Naive thymus-derived CD4-positive, alpha-beta T cell (primary cell): ENCODE measurements around the gene MRPL23. TPM values are rescaled to one million over a fixed set of nuclear protein-coding genes. Genes with fewer than 3 reads are reported as not detected.
A peak's percentile ranks its signal among the peaks of the same experiment; 100 is the strongest.

Source experiments
- ATAC-seq: fragments of 150-1000 bp; cut with Tn5 transposase; 2 replicates; pipeline ENCODE4 v1.10.0; 2021; ENCODE audit warnings: mild to moderate bottlenecking, moderate library complexity
- CTCF ChIA-PET: fragments of 350-600 bp; sonication (Branson Sonifier 250); formaldehyde crosslinking; loops from one replicate; lab custom pipeline; 2021; ENCODE audit warnings: antibody characterized with exemption; lab: Charles Lee
- POLR2A ChIA-PET: fragments of 350-600 bp; sonication (Branson Sonifier 250); formaldehyde crosslinking; loops from one replicate; lab custom pipeline; 2021; ENCODE audit warnings: antibody characterized with exemption, inconsistent platforms; lab: Charles Lee
- DNase-seq, 9 donors: peaks; one replicate each; pipeline versions ENCODE4 v3.0.0 to v3.0.0-alpha.2; 2020 to 2022; ENCODE audit warnings: mixed read lengths in 1 of 9
- H3K27ac ChIP-seq: one replicate; pipeline ENCODE4 v1.7.0; 2013; ENCODE audit warnings: mild to moderate bottlenecking, low read depth, low read length, moderate library complexity
- H3K27me3 ChIP-seq, 2 donors: one replicate each; pipeline ENCODE4 v1.7.0; 2013; ENCODE audit warnings: low read length in 2 of 2, mild to moderate bottlenecking in 2 of 2, moderate library complexity in 2 of 2; ENCODE audit not compliant: control insufficient read depth in 2 of 2, insufficient read depth in 2 of 2
- H3K36me3 ChIP-seq, 3 experiments: 1 replicate in 2 of 3; 2 replicates in 1 of 3; pipeline ENCODE4 v1.7.0; 2013; ENCODE audit warnings: low read length in 3 of 3, mild to moderate bottlenecking in 3 of 3, moderate library complexity in 1 of 3; ENCODE audit not compliant: insufficient read depth in 3 of 3, control insufficient read depth in 2 of 3
- H3K4me1 ChIP-seq, 2 donors: one replicate each; pipeline ENCODE4 v1.7.0; 2013; ENCODE audit warnings: low read length in 2 of 2, mild to moderate bottlenecking in 2 of 2, moderate library complexity in 1 of 2; ENCODE audit not compliant: control insufficient read depth in 2 of 2, insufficient read depth in 2 of 2
- H3K4me3 ChIP-seq: 2 replicates; pipeline ENCODE4 v1.7.0; 2013; ENCODE audit warnings: mild to moderate bottlenecking, low read length
- H3K9me3 ChIP-seq, 3 experiments: 1 replicate in 2 of 3; 2 replicates in 1 of 3; pipeline ENCODE4 v1.7.0; 2013; ENCODE audit warnings: low read length in 3 of 3; ENCODE audit not compliant: control insufficient read depth in 2 of 3
- H3K27ac Mint-ChIP-seq, 9 donors: one replicate each; pipeline ENCODE4 v1.8.0; 2020 to 2022; ENCODE audit warnings: mixed read lengths in 9 of 9, mild to moderate bottlenecking in 8 of 9, moderate library complexity in 5 of 9, inconsistent platforms in 2 of 9
- H3K27me3 Mint-ChIP-seq, 5 donors: one replicate each; pipeline ENCODE4 v1.8.0; 2021 to 2022; ENCODE audit warnings: mixed read lengths in 5 of 5, mild to moderate bottlenecking in 1 of 5
- H3K36me3 Mint-ChIP-seq, 5 donors: one replicate each; pipeline ENCODE4 v1.8.0; 2020 to 2022; ENCODE audit warnings: mixed read lengths in 5 of 5, mild to moderate bottlenecking in 3 of 5, inconsistent platforms in 1 of 5
- H3K4me1 Mint-ChIP-seq, 7 donors: one replicate each; pipeline ENCODE4 v1.8.0; 2020 to 2022; ENCODE audit warnings: mixed read lengths in 7 of 7, mild to moderate bottlenecking in 3 of 7, inconsistent platforms in 1 of 7
- H3K4me3 Mint-ChIP-seq, 10 donors: one replicate each; pipeline ENCODE4 v1.8.0; 2020 to 2022; ENCODE audit warnings: mild to moderate bottlenecking in 10 of 10, mixed read lengths in 10 of 10, moderate library complexity in 6 of 10, inconsistent platforms in 2 of 10
- H3K9me3 Mint-ChIP-seq, 11 donors: one replicate each; pipeline ENCODE4 v1.8.0; 2020 to 2022; ENCODE audit warnings: mixed read lengths in 11 of 11, mild to moderate bottlenecking in 4 of 11, inconsistent platforms in 1 of 11, moderate library complexity in 1 of 11
- intact Hi-C, 2 donors: fragments of 100-400 bp; cut with micrococcal nuclease; formaldehyde crosslinking; loops; one replicate each; pipeline ENCODE4 v1.15.1; 2023
- polyA plus RNA-seq, 2 donors: library from polyadenylated mRNA; unstranded; fragments of 300-500 nt; fragmentation: Illumina TruSeq; gene quantifications; one replicate each; pipeline ENCODE4 v1.2.3, GENCODE V29; 2021
- total RNA-seq, 6 experiments: library from RNA in 5 of 6; stranded (reverse) in 5 of 6; gene quantifications; 1 replicate in 5 of 6; 2 replicates in 1 of 6; pipeline ENCODE4 v1.2.3 and lab custom pipeline; 2021 to 2026

Gene MRPL23
- total and polyA plus RNA-seq, 7 experiments from 2014 or later: 11.3 to 54.8 (median 46.9) TPM

GRCh38 chr11:1998290-1998689 is 51.2 kb downstream of the MRPL23 start:
- DNase-seq (no peak), ATAC-seq (peak; percentile 47)
- Histone ChIP-seq H3K9me3 (no peaks in the 10 kb centered on the region), H3K4me3 (no peak overlapping the region), H3K27ac (no peak overlapping the region), H3K4me1 (no peaks in the 10 kb centered on the region), H3K36me3 (no peaks in the 10 kb centered on the region), H3K27me3 (no peaks in the 10 kb centered on the region)
- ChIA-PET CTCF (interaction anchor here (1.3 kb wide), 1 partner anchor 304 kb away, joined by 4 read pairs; no protein-coding TSS in a partner anchor), POLR2A (no interaction called here)
- intact Hi-C loops: no loop called here
- no peak overlapping the region for H3K27ac Mint-ChIP-seq
- no peaks in the 10 kb centered on the region for H3K36me3 Mint-ChIP-seq
- H3K4me1 Mint-ChIP-seq: no peaks in the 10 kb centered on the region
- H3K4me3 Mint-ChIP-seq: no peak overlapping the region
- H3K9me3 Mint-ChIP-seq: no peaks in the 10 kb centered on the region
- H3K27me3 Mint-ChIP-seq: no peaks in the 10 kb centered on the region

GRCh38 chr11:1998861-1999260 is 51.7 kb downstream of the MRPL23 start:
- Mint-ChIP-seq H3K9me3 (no peaks in the 10 kb centered on the region), H3K27ac (no peak overlapping the region), H3K4me1 (no peaks in the 10 kb centered on the region), H3K36me3 (no peaks in the 10 kb centered on the region), H3K27me3 (no peaks in the 10 kb centered on the region), H3K4me3 (no peak overlapping the region)
- ATAC-seq (no peak), DNase-seq (no peak)
- Histone ChIP-seq H3K27ac (no peak overlapping the region), H3K36me3 (no peaks in the 10 kb centered on the region), H3K4me1 (no peaks in the 10 kb centered on the region), H3K9me3 (no peaks in the 10 kb centered on the region), H3K4me3 (no peak overlapping the region), H3K27me3 (no peaks in the 10 kb centered on the region)
- ChIA-PET POLR2A (no interaction called here), CTCF (interaction anchor here (0.7 to 4.1 kb wide), 4 partner anchors 17 to 306 kb away, joined by 4 to 58 read pairs (median 5); no protein-coding TSS in a partner anchor)
- intact Hi-C loops: no loop called here

- Histone ChIP-seq H3K27me3 (no peaks in the 10 kb centered on the region), H3K36me3 (no peaks in the 10 kb centered on the region), H3K9me3 (no peaks in the 10 kb centered on the region), H3K4me1 (no peaks in the 10 kb centered on the region), H3K27ac (no peak overlapping the region), H3K4me3 (no peak overlapping the region)
- ATAC-seq: peak; percentile 64
- no peak for DNase-seq
- Mint-ChIP-seq H3K27ac (no peak overlapping the region), H3K9me3 (no peaks in the 10 kb centered on the region), H3K36me3 (no peaks in the 10 kb centered on the region), H3K27me3 (no peaks in the 10 kb centered on the region), H3K4me1 (no peaks in the 10 kb centered on the region), H3K4me3 (no peak overlapping the region)
- CTCF ChIA-PET: interaction anchor here (0.5 to 4.1 kb wide), 13 partner anchors 60 to 350 kb away, joined by 3 to 58 read pairs (median 3); partner anchors contain the start of gene SYT8
- intact Hi-C loops: no loop called here
- POLR2A ChIA-PET: no interaction called here
Observed at GRCh38 chr11:2002042-2002776, 55.1 kb downstream of the MRPL23 start.

- Mint-ChIP-seq H3K9me3 (no peaks in the 10 kb centered on the region), H3K4me1 (no peaks in the 10 kb centered on the region), H3K36me3 (no peaks in the 10 kb centered on the region), H3K27me3 (no peaks in the 10 kb centered on the region), H3K4me3 (no peak overlapping the region), H3K27ac (no peak overlapping the region)
- no peaks in the 10 kb centered on the region for H3K4me1 ChIP-seq
- no peaks in the 10 kb centered on the region for H3K36me3 ChIP-seq
- intact Hi-C loops: no loop called here
- H3K27me3 ChIP-seq: no peaks in the 10 kb centered on the region
- DNase-seq: no peak
- CTCF ChIA-PET: interaction anchor here (0.5 to 4.1 kb wide), 11 partner anchors 81 to 350 kb away, joined by 3 to 58 read pairs (median 3); partner anchors contain the start of gene SYT8
- ATAC-seq: peak; percentile 66
- H3K9me3 ChIP-seq: no peaks in the 10 kb centered on the region
- H3K27ac ChIP-seq: no peak overlapping the region
- no peak overlapping the region for H3K4me3 ChIP-seq
- POLR2A ChIA-PET: no interaction called here
Observed at GRCh38 chr11:2002807-2003206, 55.7 kb downstream of the MRPL23 start.

GRCh38 chr11:2004466-2004865 is 57.3 kb downstream of the MRPL23 start:
- H3K36me3 Mint-ChIP-seq: no peaks in the 10 kb centered on the region
- H3K4me1 Mint-ChIP-seq: no peaks in the 10 kb centered on the region
- ChIA-PET CTCF (no interaction called here), POLR2A (no interaction called here)
- H3K27me3 Mint-ChIP-seq: no peaks in the 10 kb centered on the region
- DNase-seq: no peak
- no peaks in the 10 kb centered on the region for H3K9me3 ChIP-seq
- H3K27me3 ChIP-seq: no peaks in the 10 kb centered on the region
- H3K4me3 Mint-ChIP-seq: no peak overlapping the region
- H3K9me3 Mint-ChIP-seq: no peaks in the 10 kb centered on the region
- no peak overlapping the region for H3K27ac Mint-ChIP-seq
- H3K4me3 ChIP-seq: no peak overlapping the region
- ATAC-seq: no peak
- no peaks in the 10 kb centered on the region for H3K36me3 ChIP-seq
- H3K27ac ChIP-seq: no peak overlapping the region
- no peaks in the 10 kb centered on the region for H3K4me1 ChIP-seq
- intact Hi-C loops: no loop called here

Other genes starting within 250 kb of the MRPL23 start
- gene IFITM10, start 196.7 kb upstream of the MRPL23 start, total RNA-seq: 10 to 100 TPM in 1 of 5 experiments, 1 to 10 TPM in 4; 1.4 to 16.0 (median 2.1) TPM
- gene IFITM10, start 196.7 kb upstream of the MRPL23 start, polyA plus RNA-seq: not detected
- gene CTSD, start 183.4 kb upstream of the MRPL23 start, total RNA-seq: 100 to 1,000 TPM; 103 to 378 (median 186) TPM
- 100 to 1,000 TPM; 183 to 218 TPM for gene CTSD, start 183.4 kb upstream of the MRPL23 start, polyA plus RNA-seq
- not detected for gene SYT8, start 112.3 kb upstream of the MRPL23 start, total RNA-seq
- gene SYT8, start 112.3 kb upstream of the MRPL23 start, polyA plus RNA-seq: not detected
- 1 to 10 TPM in 1 of 5 experiments, under 1 TPM in 1, not detected in 3; 0.61 to 8.8 TPM for gene TNNI2, start 108.4 kb upstream of the MRPL23 start, total RNA-seq
- gene TNNI2, start 108.4 kb upstream of the MRPL23 start, polyA plus RNA-seq: under 1 TPM in 1 of 2 donors, not detected in 1; 0.46 TPM
- 100 to 1,000 TPM; 248 to 578 (median 289) TPM for gene LSP1, start 94.2 kb upstream of the MRPL23 start, total RNA-seq
- gene LSP1, start 94.2 kb upstream of the MRPL23 start, polyA plus RNA-seq: 100 to 1,000 TPM; 295 to 394 TPM
- gene PRR33, start 55.4 kb upstream of the MRPL23 start, total RNA-seq: under 1 TPM in 2 of 5 experiments, not detected in 3; 0.07 to 0.10 TPM
- under 1 TPM in 1 of 2 donors, not detected in 1; 0.17 TPM for gene PRR33, start 55.4 kb upstream of the MRPL23 start, polyA plus RNA-seq
- gene TNNT3, start 27.6 kb upstream of the MRPL23 start, total RNA-seq: 10 to 100 TPM in 4 of 5 experiments, 1 to 10 TPM in 1; 9.8 to 37.1 (median 19.7) TPM
- gene TNNT3, start 27.6 kb upstream of the MRPL23 start, polyA plus RNA-seq: under 1 TPM in 1 of 2 donors, not detected in 1; 0.31 TPM
- under 1 TPM in 2 of 5 experiments, not detected in 3; 0.29 to 0.44 TPM for gene H19, start 50.5 kb downstream of the MRPL23 start, total RNA-seq
- not detected for gene H19, start 50.5 kb downstream of the MRPL23 start, polyA plus RNA-seq
- gene IGF2, start 192.1 kb downstream of the MRPL23 start, total RNA-seq: under 1 TPM in 1 of 5 experiments, not detected in 4; 0.36 TPM
- not detected for gene IGF2, start 192.1 kb downstream of the MRPL23 start, polyA plus RNA-seq
- gene INS, start 213.9 kb downstream of the MRPL23 start, total RNA-seq: not detected
- not detected for gene INS, start 213.9 kb downstream of the MRPL23 start, polyA plus RNA-seq
- gene TH, start 224.5 kb downstream of the MRPL23 start, total RNA-seq: not detected
- gene TH, start 224.5 kb downstream of the MRPL23 start, polyA plus RNA-seq: not detected